Measurements from ENCODE around the gene SIRT4.
"Not testable (repeated sequence)": the region's sequence is repeated elsewhere in the genome, so short reads cannot be mapped to it uniquely, and the experiment has no call there.

SIRT4 gene

GRCh38 chr12:120283318-120283717, 18.8 kb upstream of the SIRT4 start:
- DNase-seq, result no peak

DNA sequence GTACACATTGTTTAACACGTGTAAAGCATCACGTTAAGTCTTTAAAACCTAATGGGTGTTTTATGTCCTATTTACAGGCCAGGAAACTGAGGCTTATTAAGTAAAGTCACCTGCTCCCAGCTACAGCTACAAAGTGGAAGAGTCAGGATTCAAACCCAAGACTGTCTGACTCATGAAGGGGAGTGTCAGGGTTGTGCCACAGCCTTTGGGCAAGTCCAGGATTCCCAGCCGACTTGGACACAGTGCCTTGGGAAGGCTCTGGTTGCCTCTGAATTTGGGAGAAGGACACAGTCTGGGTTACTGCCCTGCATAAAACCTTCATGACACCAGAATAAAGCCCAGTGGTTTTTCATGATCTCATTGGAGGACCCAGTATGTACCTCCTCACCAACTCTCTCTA, 17.7 kb upstream of the SIRT4 start:
- no peak for DNase-seq

DNA sequence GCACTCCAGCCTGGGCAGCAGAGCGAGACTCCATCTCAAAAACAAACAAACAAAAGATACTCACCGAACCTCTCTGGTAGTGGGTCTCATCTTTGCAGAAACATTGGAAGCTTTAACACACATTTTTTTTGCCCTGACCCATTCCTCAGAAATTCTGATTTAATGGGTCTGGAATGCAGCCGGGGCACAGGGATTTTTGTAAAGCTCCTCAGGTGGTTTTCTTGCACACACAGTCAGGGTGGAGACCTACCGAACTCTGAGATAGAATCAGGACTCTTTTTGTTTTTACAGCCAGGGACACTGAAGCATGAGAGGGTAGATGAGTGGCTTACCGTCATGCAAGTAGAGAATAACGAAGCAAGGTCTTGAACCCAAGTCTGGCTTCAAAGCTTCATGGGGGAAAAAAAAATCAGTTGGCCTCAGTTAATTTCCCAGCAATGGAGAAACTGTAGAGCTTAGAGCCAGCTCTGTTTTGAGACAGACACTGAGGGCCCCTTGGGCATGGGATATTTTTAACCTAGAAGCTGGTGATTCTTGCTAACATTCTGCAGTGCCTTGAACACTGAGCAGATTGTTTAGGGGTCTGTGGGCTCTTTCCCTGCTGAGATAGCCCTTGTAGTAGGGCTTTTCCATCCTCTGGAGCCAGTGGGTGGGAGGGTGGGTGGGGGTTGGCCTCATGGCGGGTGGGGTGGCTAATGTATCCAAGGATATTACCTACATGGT, 15.2 kb upstream of the SIRT4 start:
- DNase-seq, result no peak

DNA sequence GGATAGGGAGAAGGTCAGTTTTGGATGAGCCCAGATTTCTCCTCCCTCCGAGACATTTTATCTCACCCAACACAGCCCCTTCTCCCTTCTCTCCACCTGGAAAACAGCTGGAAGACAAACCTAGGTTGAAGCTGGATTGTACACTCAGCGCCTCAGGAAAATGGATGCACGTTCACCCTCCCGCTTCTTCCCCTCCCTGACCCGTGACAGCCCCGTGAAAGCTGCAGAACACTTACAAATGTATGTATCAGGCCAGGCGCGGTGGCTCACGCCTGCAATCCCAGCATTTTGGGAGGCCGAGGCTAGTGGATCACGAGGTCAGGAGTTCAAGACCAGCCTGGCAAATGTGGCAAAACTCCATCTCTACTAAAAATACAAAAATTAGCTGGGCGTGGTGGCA, 14.6 kb upstream of the SIRT4 start:
- DNase-seq, result no peak

- peak; percentile 6 for DNase-seq
Observed at GRCh38 chr12:120290609-120291305, 11.4 kb upstream of the SIRT4 start.

GRCh38 chr12:120292411-120292660, 9.8 kb upstream of the SIRT4 start:
- no peak for DNase-seq

- DNase-seq, result peak; percentile 72
Observed at GRCh38 chr12:120292661-120293531, 9.2 kb upstream of the SIRT4 start, which contains the start of gene RNU4-1. RNU4-1 (minus strand) TSS chr12:120293237.

DNA sequence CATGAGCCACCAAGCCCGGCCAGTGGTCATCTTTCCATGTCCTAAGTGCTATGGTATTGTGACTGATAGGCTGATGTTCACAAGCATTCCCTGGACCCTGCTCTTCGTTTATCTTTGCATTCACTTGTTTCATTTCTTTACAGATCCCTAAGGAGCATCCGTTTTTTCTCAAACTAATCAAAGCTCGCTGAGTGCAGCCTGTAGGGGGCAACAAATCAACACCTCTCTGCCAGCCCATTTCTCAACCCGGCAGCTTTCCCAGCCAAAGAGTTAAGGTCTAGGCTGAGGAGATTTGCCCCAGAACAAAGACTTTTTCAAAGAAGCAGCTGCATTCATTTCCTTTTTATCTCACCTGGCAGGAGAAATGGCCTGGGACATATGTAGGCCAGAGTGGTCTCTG, 12.1 kb downstream of the SIRT4 start:
- DNase-seq, result no peak

GRCh38 chr12:120316798-120317223, 14.7 kb downstream of the SIRT4 start:
- DNase-seq, result no peak

GRCh38 chr12:120317224-120318105, 15.3 kb downstream of the SIRT4 start:
- peak; percentile 100 for DNase-seq

DNA sequence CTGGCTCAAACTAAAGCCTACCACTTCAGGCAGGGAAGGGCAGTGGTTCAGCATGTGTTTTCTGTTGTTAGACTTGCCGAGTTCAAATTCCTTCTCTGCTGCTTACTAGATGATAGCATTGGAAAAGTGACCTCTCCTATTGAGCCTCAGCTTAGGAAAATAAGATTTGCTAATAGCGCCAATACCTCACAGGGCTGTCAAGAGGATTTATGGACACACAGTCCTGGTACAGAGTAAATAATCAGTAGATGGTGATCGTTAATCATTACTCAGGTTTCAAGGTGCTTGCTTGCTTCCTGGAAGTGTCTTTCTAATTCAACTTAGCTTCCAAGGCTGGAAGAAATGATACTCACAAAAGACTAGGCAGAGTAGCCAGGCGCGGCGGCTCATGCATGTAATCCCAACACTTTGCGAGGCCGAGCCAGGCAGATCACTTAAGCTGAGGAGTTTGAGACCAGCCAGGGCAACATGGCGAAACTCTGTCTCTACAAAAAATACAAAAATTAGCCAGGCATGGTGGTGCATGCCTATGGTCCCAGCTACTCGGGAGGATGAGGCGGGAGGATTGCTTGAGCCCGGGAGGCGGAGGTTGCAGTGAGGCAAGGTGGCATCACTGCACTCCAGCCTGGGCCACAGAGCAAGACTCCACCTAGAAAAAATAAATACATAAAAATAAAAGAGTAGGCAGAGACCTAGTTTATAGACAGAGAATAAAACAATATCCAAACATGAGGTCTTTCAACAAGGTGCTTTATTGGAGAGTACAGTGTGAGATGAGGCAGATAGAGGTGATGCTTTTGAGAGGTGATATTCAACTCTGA, 19.5 kb downstream of the SIRT4 start:
- DNase-seq, result no peak

DNA sequence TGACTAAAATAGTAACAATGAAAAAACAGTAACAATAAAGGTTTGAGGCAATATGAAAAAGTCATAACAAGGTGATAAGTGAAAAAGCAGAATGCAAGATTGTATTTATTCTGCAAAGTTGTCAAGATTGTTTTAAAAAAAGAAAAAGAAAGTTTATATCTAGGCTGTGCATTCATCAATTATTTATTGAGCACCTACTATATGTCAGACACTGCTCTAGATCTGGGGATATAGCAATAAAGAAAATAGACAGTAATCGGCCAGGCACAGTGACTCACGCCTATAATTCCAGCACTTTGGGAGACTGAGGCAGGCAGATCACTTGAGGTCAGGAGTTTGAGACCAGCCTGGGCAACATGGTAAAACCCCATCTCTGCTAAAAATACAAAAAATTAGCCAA, 21.7 kb downstream of the SIRT4 start:
- DNase-seq, result no peak

DNA sequence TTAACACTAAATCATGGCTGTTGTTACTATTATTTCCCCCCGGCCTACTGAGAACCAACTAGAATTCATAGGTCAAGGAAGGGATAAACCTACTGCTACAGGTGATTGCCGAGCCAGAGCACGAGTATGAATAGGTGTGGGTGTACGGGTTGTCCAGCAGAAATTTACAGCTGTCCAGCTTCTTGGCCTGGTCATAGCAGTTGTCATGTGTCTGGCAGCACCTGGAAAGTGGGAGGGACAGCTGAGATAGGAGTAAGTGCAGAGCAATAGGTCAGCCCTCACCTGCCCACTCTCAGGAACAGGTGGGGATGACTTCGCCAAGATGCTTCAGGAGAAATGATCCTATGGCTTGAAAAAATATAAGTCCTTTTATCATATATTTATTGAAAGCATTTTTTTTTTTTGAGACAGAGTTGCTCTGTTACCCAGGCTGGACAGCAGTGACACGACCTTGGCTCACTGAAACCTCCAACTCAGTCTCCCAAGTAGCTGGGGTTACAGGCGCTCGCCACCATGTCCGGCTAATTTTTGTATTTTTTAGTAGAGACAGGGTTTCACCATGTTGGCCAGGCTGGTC, 22.8 kb downstream of the SIRT4 start:
- DNase-seq, result no peak

DNA sequence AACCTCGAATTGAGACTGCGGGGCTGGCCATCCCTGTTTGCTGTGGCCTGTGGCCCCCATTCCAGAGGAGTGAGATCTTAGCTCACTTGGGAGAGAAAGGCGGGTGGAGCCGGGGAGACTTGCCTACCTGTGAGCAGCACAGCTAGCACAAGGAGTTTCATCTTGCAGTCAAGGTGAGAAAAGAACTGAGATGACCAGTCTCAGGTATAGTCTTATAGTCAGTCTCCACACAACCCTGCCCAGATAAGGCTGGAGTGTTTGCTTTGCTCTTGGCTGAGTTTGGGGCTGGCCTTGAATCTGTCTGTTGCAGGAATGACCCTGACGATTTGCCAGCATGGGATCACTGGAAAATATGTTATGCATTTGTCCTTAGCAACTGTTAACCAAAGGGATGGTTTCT, 25.5 kb downstream of the SIRT4 start, which contains the start of gene PLA2G1B:
TSS of gene PLA2G1B (minus strand) at position 187 of the 400 bp plus-strand sequence. CDS start at position 161, 26 bp downstream.
- no peak for DNase-seq

DNA sequence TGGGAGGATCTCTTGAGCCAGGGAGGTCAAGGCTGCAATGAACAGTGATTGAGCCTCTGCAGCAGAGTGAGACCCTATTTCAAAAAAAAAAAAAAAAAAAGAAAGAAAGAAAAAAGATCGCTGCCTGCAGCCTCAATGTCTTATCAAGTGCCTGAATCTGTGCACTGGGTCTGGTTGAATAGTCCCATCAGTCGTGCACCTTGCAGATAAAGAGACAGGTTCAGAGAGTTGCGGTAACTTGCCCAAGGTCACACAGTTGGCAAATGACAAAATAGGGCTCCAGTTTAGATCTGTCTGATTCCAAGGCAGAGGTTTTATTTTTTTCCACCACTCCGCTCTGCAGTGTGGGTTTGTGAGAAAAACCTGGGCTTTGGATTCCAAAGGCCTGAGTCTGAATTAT, 26.1 kb downstream of the SIRT4 start:
- no peak for DNase-seq

DNA sequence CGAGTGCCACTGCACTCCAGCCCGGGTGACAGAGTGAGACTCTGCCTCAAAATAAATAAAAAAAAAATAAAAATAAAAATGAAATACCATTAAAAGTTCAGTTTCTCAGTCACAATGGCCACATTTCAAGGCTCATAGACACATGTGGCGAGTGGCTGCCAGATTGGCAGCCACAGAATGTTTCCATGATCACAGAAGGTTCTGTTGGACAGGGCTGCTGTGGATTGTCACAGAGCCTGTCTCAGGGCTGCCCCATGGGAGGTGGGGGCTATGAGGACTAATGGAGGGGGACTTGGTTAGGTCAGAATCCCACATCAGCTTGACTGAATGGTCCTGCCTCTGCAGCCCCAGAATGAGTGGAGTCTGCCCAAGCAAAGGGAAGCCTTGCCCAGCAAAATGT, 29.3 kb downstream of the SIRT4 start:
- no peak for DNase-seq

GRCh38 chr12:120332041-120332440, 29.9 kb downstream of the SIRT4 start:
- DNase-seq, result no peak

DNA sequence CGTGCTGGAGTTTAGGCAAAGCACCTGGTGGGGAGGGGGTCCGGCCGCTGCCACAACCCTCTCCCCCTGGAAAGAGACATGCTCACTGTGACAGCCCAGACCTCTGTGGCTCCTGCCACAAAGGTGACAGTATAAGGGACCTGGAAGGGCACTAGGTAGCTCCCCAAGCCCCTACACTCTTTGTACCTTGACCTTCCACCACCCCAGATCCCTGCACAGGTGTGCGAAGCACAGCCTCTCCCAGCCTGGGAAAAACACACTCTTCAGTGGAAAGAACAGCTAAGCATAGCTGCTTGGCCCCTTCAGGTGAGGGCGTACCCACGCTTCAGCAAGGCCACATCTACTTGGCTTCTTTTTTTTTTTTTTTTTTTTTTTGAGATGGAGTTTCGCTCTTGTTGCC, 30.4 kb downstream of the SIRT4 start:
- DNase-seq, result no peak

- DNase-seq, result peak; percentile 28
Observed at GRCh38 chr12:120335447-120335846, 33.3 kb downstream of the SIRT4 start.

DNA sequence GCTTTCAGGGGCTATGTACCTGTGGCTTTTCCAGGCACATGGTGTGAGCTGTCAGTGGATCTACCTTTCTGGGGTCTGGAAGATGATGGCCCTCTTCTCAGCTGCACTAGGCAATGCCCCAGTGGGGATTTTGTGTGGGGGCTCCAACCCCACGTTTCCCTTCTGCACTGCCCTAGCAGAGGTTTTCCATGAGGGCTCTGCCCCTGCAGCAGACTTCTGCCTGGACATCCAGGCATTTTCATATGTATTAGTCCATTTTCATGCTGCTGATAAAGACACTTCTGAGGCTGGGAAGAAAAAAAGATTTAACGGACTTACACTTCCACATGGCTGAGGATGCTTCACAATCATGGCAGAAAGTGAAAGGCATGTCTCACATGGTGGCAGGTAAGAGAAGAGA, 34.3 kb downstream of the SIRT4 start:
- DNase-seq, result not testable (repeated sequence)

- DNase-seq, result no peak
Observed at GRCh38 chr12:120337730-120338129, 35.6 kb downstream of the SIRT4 start.
